PC-3 (cell line): Measurements from ENCODE around the gene TBC1D24.

Experiments used
- EZH2 ChIP-seq: fragments of 300-600 bp; sonication (generic); IDR thresholded peaks from one replicate; pipeline ENCODE4 v1.6.1; 2017; ENCODE audit warnings: antibody characterized with exemption, mild to moderate bottlenecking, low read length; ENCODE audit not compliant: unreplicated experiment
- EZH2phosphoT487 ChIP-seq: fragments of 300-600 bp; sonication (generic); IDR thresholded peaks from 2 replicates; pipeline ENCODE4 v1.6.1; 2018; ENCODE audit warnings: mild to moderate bottlenecking, antibody characterized with exemption, low read length, borderline replicate concordance
- TF ChIP-seq, protein P1 (sequence below): fragments of 300-600 bp; sonication (generic); conservative IDR thresholded peaks from 2 replicates; pipeline ENCODE4 v1.5.1; 2017; ENCODE audit warnings: antibody characterized with exemption, low read depth, mild to moderate bottlenecking, low read length

DNA sequence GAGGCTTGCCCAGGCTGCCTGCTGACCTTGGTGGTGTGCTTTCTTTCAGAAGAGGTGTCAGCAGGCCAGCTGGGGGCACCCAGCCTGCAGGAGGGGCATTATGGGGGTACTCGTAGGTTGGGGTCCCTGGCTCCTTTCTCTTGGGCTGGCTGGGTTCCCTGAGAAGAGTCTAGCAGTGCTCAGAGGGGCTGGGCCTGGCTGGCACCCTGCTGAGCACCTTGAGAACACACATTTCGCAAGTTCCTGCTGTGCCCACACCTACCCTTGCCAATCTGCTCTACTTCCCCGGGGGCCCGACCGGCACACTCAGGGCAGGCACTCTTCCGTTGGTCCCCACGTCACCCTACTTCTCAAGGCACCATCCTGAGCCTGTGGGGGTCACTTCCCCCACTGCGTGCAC, 51.2 kb downstream of the TBC1D24 start:
- TF ChIP-seq, protein P1, sequence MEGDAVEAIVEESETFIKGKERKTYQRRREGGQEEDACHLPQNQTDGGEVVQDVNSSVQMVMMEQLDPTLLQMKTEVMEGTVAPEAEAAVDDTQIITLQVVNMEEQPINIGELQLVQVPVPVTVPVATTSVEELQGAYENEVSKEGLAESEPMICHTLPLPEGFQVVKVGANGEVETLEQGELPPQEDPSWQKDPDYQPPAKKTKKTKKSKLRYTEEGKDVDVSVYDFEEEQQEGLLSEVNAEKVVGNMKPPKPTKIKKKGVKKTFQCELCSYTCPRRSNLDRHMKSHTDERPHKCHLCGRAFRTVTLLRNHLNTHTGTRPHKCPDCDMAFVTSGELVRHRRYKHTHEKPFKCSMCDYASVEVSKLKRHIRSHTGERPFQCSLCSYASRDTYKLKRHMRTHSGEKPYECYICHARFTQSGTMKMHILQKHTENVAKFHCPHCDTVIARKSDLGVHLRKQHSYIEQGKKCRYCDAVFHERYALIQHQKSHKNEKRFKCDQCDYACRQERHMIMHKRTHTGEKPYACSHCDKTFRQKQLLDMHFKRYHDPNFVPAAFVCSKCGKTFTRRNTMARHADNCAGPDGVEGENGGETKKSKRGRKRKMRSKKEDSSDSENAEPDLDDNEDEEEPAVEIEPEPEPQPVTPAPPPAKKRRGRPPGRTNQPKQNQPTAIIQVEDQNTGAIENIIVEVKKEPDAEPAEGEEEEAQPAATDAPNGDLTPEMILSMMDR, result no peak
- TF ChIP-seq EZH2, result no peak
- TF ChIP-seq EZH2phosphoT487, result no peak
